ENCODE results near the gene CHAD. TPM values are rescaled to one million over a fixed set of nuclear protein-coding genes. Genes with fewer than 3 reads are reported as not detected.

CHAD gene
- total and polyA plus RNA-seq, 2 donors (not counting 1 experiment from before 2014, with no cell fraction given) = 3.5 to 4.4 TPM

DNA sequence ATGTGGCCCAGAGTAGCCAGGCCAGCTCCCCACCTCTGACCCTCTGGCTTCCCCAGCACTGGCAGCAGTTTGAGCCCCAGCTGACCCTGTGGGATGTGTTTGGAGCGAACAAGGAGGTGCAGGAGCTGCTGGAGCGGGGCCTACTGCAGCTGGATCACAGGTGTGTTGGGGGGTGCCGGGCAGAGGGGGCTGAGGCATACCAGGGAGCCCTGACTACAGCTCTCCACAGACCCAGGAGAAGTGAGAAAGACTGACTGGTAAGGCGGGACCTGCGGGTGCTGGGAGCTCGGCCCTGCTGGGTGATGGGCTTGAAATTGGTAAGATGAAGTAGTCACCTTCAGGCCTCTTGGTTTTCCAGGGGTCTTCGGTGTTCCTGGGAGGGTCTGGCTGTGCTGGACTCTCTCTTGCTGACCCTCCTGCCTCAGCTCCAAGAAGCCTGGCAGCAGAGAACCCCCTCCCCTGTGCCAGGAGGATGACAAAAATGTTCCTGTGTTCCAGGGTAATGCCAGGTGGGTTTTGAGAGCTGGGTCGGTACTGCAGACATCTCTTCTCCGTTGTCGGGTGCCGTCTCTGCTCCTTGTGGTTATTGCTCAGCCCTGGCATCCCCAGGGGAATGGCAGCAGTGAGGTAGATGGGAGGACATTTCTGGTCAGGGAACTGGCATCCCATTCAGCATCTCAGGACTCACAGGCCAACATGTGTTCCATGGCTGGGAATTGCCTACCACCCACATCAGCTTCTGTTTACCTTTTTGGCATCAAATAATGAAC is 15.9 kb upstream of the CHAD start:
- Histone ChIP-seq H4K20me1 (ENCODE audit: control insufficient read depth, insufficient read depth, low read length, poor library complexity, severe bottlenecking) (peaks cover 8% of the 10 kb centered on the region), H3K9me3 (ENCODE audit: control extremely low read depth in 1 of 3, control insufficient read depth in 2 of 3, insufficient read depth in 1 of 3, low read length in 2 of 3) (no peaks in the 10 kb centered on the region), H3K4me1 (ENCODE audit: control insufficient read depth in 2 of 2, insufficient read depth in 2 of 2, low read length in 2 of 2) (peaks cover 6 to 7% of the 10 kb centered on the region in 2 donors), H3K4me2 (replicated peaks; ENCODE audit: low read depth, low read length, poor library complexity, severe bottlenecking) (no peak overlapping the region), H3K27me3 (replicated peaks in 1 of 4; ENCODE audit: control extremely low read depth in 1 of 4, control insufficient read depth in 3 of 4, insufficient read depth in 4 of 4, low read length in 3 of 4) (no peaks in the 10 kb centered on the region), H3K36me3 (replicated peaks in 1 of 2; ENCODE audit: control extremely low read depth in 1 of 2, control insufficient read depth in 1 of 2, extremely low read depth in 1 of 2, insufficient read depth in 2 of 2, low read length in 1 of 2) (peaks cover 6 to 43% of the 10 kb centered on the region in 2 experiments), H2AFZ (ENCODE audit: insufficient read depth, low read depth, low read length, poor library complexity, severe bottlenecking) (no peak overlapping the region), H3K9ac (ENCODE audit: low read length) (no peak overlapping the region), H3K27ac (ENCODE audit: low read length in 2 of 2) (no peak overlapping the region), H3K79me2 (ENCODE audit: control insufficient read depth, insufficient read depth, low read length) (no peaks in the 10 kb centered on the region), H3K4me3 (ENCODE audit: control extremely low read depth in 1 of 5, extremely low read depth in 1 of 5, insufficient read depth in 1 of 5, low read depth in 2 of 5, low read length in 4 of 5) (no peak overlapping the region)
- no peak for TF ChIP-seq EZH2 (IDR thresholded peaks at IDR 0.05; ENCODE audit: borderline replicate concordance, insufficient read depth, low read depth, low read length, poor library complexity, severe bottlenecking)
- TF ChIP-seq, protein P1, sequence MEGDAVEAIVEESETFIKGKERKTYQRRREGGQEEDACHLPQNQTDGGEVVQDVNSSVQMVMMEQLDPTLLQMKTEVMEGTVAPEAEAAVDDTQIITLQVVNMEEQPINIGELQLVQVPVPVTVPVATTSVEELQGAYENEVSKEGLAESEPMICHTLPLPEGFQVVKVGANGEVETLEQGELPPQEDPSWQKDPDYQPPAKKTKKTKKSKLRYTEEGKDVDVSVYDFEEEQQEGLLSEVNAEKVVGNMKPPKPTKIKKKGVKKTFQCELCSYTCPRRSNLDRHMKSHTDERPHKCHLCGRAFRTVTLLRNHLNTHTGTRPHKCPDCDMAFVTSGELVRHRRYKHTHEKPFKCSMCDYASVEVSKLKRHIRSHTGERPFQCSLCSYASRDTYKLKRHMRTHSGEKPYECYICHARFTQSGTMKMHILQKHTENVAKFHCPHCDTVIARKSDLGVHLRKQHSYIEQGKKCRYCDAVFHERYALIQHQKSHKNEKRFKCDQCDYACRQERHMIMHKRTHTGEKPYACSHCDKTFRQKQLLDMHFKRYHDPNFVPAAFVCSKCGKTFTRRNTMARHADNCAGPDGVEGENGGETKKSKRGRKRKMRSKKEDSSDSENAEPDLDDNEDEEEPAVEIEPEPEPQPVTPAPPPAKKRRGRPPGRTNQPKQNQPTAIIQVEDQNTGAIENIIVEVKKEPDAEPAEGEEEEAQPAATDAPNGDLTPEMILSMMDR (IDR thresholded peaks at IDR 0.05) = no peak
- no peak overlapping the region for H3K4me3 Mint-ChIP-seq
- ATAC-seq (ENCODE audit: low read depth) = no peak
- intact Hi-C loops (cut with micrococcal nuclease) = loop anchor here (5.0 kb wide), 1 partner anchor 213 kb away; no protein-coding TSS in a partner anchor
- 98% methylated on average over 9 of the region's 11 CpGs for WGBS (ENCODE audit: insufficient coverage)
- no peaks in the 10 kb centered on the region for H3K27me3 Mint-ChIP-seq
- peaks cover 13% of the 10 kb centered on the region for H3K4me1 Mint-ChIP-seq
- no peak overlapping the region for H3K27ac Mint-ChIP-seq
- ChIA-PET CTCF (interaction anchor here (0.6 to 4.1 kb wide), 9 partner anchors 17 to 212 kb away, joined by 3 to 19 read pairs (median 3); partner anchors contain the start of gene LRRC59), POLR2A (no interaction called here)
- H3K9me3 Mint-ChIP-seq (ENCODE audit: insufficient read depth) = no peaks in the 10 kb centered on the region
- DNase-seq = no peak

GRCh38 chr17:50483266-50483665 is 14.6 kb upstream of the CHAD start:
- 100% methylated on average over 3 of the region's 5 CpGs for WGBS (ENCODE audit: insufficient coverage)
- Histone ChIP-seq H3K27me3 (replicated peaks in 1 of 4; ENCODE audit: control extremely low read depth in 1 of 4, control insufficient read depth in 3 of 4, insufficient read depth in 4 of 4, low read length in 3 of 4) (no peaks in the 10 kb centered on the region), H2AFZ (ENCODE audit: insufficient read depth, low read depth, low read length, poor library complexity, severe bottlenecking) (no peak overlapping the region), H3K36me3 (replicated peaks in 1 of 2; ENCODE audit: control extremely low read depth in 1 of 2, control insufficient read depth in 1 of 2, extremely low read depth in 1 of 2, insufficient read depth in 2 of 2, low read length in 1 of 2) (peaks cover 6 to 43% of the 10 kb centered on the region in 2 experiments), H3K4me2 (replicated peaks; ENCODE audit: low read depth, low read length, poor library complexity, severe bottlenecking) (no peak overlapping the region), H3K4me3 (ENCODE audit: control extremely low read depth in 1 of 5, extremely low read depth in 1 of 5, insufficient read depth in 1 of 5, low read depth in 2 of 5, low read length in 4 of 5) (no peak overlapping the region), H3K27ac (ENCODE audit: low read length in 2 of 2) (no peak overlapping the region), H3K79me2 (ENCODE audit: control insufficient read depth, insufficient read depth, low read length) (no peaks in the 10 kb centered on the region), H4K20me1 (ENCODE audit: control insufficient read depth, insufficient read depth, low read length, poor library complexity, severe bottlenecking) (peaks cover 8% of the 10 kb centered on the region), H3K4me1 (ENCODE audit: control insufficient read depth in 2 of 2, insufficient read depth in 2 of 2, low read length in 2 of 2) (peaks cover 9 to 15% of the 10 kb centered on the region in 2 donors), H3K9ac (ENCODE audit: low read length) (no peak overlapping the region), H3K9me3 (ENCODE audit: control extremely low read depth in 1 of 3, control insufficient read depth in 2 of 3, insufficient read depth in 1 of 3, low read length in 2 of 3) (no peaks in the 10 kb centered on the region)
- H3K9me3 Mint-ChIP-seq (ENCODE audit: insufficient read depth) = no peaks in the 10 kb centered on the region
- H3K27me3 Mint-ChIP-seq = no peaks in the 10 kb centered on the region
- no peak overlapping the region for H3K4me3 Mint-ChIP-seq
- no peak overlapping the region for H3K27ac Mint-ChIP-seq
- TF ChIP-seq, protein P1 (IDR thresholded peaks at IDR 0.05) = no peak
- TF ChIP-seq EZH2 (IDR thresholded peaks at IDR 0.05; ENCODE audit: borderline replicate concordance, insufficient read depth, low read depth, low read length, poor library complexity, severe bottlenecking) = no peak
- ChIA-PET POLR2A (no interaction called here), CTCF (interaction anchor here (0.6 to 4.1 kb wide), 8 partner anchors 9 to 244 kb away, joined by 3 to 19 read pairs (median 6); partner anchors contain the start of gene LRRC59)
- intact Hi-C loops (cut with micrococcal nuclease) = loop anchor here (5.0 kb wide), 1 partner anchor 214 kb away; no protein-coding TSS in a partner anchor
- ATAC-seq (ENCODE audit: low read depth) (no peak), DNase-seq (no peak)
- peaks cover 20% of the 10 kb centered on the region for H3K4me1 Mint-ChIP-seq
